A204.1 (cell line): ENCODE measurements around the gene UROS.

Experiments used
- FAIRE-seq: peaks from 2 replicates; lab custom pipeline; 2012; peaks lifted over from hg19 to GRCh38; lab: Jason Lieb, UNC

UROS gene

DNA sequence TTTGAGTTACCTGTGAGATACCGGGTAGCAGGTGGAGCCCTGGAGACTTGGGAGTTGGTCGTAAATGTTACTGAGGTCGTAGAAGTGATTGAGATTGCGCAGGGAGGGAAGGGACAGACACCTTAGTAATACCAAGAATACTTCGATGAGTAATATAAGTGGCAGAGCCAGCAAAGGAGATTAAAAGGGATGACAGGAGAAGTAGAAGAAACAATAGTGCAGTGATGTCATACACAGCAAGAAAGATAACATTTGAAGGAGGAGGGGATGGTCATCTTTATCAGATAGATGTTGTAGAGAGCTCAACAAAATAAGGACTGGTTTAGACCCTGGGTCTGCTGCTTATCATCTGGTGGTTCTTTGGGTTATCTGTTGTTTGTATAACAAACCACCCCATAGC is 5.3 kb upstream of the UROS start:
- no peak for FAIRE-seq

- no peak for FAIRE-seq
Observed at GRCh38 chr10:125827133-125827532, 4.1 kb upstream of the UROS start.

DNA sequence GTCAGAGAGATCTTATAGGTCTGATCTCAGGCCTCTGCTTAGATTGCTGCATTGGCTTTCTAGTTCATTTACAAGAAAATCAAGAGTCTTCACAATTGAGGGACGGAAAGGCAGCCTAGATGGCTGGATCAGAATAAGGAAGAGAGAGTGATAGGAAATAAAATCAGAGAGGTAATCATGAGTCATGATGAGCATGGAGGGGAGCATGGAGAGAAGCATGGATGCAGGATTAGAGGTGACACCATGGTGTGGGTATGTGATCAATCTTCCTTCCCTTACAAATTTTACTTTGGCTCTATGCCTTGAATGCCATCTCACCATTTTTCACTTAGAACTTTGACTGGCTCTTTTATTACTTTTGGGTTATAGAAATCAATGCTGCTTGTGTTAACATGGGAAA is 1.7 kb upstream of the UROS start:
- no peak for FAIRE-seq

DNA sequence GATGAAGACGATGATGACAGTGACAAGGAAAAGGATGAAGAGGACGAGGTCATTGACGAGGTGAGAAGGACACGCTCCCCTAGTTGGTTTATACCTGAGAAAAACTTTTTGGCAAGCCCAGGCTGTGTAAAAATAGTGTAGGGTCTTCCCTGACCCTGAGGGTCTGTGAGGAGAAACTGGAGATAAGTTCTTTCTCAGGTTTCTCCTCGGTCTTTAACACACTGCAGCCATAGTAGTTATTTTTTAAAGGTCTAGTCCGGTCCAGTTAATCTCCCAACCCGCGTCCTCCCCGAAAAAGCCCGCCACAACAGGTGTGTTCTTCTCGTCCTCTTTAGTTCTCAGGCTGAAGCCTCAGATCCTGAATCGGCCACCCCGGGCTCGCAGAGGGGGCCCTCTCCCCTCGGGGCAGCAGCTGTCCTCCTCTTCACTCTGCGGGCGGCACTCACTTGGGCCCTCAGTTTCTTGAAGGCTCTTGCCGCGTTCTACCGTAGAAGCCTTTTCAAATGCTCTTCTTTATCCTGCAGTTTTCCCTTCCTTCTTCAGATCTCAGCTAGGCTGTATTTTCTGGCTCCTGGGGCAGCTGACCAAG is 699 bp upstream of the UROS start:
- FAIRE-seq: no peak

GRCh38 chr10:125820701-125821100 is 2.4 kb downstream of the UROS start:
- FAIRE-seq: no peak

DNA sequence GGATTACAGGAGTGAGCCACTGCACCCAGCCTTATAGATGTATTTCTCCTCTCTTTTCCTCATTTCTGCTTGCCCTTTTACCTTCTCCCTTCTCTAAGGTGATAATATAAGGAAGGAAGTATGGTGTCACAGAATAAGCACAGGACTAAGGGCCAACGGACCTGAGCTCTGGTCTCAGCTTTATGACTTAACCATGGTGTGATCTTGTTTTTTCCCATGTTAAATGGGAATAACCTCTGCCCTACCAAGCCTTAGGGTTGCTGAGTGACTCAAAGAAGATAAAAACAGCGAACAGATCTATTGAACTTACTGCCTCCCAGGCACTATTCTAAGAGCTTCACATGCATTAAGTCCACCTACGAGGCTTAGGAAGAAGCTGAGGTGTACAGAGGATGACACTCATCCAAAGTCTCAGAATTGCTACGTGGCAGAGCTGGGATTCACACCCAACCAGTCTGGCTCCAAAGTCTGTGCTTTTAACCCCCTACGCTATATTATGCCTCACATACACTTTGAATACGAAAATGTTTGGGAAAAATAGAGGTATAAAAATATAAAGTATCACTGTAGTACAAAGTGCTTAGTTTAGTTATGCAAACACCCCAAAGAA is 5.6 kb downstream of the UROS start:
- no peak for FAIRE-seq

GRCh38 chr10:125816548-125816947 is 6.5 kb downstream of the UROS start:
- no peak for FAIRE-seq

DNA sequence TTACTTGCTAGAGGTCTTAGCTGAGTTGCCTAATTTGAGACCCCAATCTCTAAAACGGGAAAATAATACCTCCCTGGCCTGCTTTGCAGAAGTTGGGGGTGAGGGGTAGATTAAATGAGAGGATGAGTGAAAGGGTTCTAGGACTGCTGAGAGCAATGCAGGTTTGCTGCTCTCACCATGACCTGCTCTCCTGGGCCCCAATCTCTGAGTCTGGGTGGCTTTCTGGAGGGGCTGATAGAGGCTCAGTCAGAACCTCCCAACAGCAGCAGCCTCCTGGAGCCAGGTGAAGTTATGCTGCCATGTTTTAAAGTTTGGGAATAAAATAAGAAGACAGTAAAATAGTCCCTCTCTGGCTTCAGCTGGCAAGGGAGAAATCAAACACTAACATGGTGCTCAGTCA is 7.3 kb downstream of the UROS start:
- no peak for FAIRE-seq

GRCh38 chr10:125812128-125812750 is 10.8 kb downstream of the UROS start:
- FAIRE-seq: no peak

DNA sequence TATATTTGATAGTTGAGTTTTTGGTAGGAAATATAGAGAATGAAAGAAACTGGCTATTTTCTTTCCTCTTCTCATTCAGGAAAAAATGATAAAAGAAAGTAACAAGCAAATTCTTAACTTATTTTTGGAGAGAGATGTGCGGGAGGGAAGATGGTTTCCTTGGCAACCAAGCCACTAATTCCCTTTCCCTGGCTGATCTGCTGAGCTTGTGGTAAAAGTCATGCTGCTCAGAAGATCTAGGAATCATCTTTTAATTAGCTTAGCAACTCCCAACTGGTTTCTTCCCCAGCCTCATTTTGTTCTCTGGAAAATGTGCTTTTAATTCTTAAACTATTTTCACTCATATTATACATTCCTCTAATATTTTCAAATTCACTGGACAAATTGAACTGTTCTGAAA is 11.8 kb downstream of the UROS start:
- no peak for FAIRE-seq

DNA sequence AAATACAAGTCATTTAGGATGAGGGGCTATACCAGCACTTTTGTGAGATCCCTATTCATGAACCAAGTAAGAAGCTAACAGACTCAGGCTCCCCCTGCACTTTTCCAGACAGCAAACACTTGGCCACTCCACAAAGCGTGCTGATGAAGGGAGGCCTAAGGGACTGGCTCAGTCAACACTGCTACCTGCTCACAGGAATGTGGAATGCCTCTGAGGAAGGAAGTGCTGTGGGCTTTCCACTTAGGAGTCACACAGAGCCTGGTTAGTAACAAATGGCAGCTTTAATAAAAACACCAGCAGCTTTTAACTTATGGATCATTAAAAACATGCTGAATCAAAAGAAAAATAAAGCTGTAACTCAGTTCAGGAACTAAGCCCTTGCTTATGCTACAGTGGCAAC is 15.0 kb downstream of the UROS start:
- no peak for FAIRE-seq

GRCh38 chr10:125802739-125803138 is 20.3 kb downstream of the UROS start:
- FAIRE-seq: no peak

DNA sequence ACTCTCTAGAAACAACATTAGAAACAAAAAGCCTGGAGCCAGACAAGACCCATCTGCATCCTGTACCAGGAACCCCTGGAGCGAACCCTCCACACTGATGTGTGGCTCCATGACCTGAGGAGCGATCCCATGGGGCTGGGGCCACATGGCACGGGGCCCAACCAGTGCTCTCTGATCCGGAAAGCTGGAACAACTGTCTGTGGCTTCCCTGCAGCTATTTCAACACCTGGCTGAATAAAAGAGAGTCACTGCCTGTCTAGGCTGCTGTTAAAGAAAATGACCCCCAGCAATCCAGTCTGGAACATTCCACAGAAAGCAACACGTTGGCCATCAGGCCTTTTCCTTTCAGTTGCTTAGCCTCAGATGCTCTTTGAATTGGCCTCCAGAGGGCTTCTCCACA is 20.9 kb downstream of the UROS start:
- no peak for FAIRE-seq

- no peak for FAIRE-seq
Observed at GRCh38 chr10:125801574-125801973, 21.5 kb downstream of the UROS start.

DNA sequence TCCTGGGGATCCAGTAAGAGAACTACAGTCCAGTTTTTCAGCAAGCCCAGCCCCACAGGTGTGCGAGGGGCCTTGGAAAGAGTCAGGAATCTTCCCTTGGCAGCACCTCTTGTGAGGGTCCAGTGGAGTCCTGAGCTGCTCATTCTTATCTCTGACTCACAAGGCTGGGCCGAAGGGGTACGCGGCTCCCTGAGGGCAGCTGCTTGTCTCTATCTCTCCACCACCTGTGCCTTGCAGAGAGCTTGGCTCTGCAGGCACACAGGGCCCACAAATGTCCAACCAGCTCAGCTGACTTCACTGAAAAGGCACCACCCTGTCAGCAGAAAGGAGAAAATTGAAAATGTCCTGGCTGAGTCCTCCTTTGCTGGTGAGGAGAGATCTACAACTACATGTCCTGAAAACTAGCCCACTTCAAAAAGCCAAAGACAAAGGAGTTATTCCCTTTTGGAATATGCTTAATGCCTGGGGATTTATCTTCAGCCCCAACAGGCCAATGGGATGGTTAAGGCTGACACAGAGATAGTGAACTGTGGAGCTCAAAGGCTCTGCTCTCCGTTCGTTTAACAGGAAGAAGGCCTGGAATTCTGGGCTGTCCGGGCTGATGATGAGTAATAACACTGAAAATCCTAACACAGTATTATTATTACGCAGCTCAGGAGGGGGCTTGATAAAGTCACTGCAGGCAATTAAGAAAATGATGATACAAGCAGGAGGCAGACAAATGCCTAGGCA is 23.4 kb downstream of the UROS start:
- FAIRE-seq: no peak

DNA sequence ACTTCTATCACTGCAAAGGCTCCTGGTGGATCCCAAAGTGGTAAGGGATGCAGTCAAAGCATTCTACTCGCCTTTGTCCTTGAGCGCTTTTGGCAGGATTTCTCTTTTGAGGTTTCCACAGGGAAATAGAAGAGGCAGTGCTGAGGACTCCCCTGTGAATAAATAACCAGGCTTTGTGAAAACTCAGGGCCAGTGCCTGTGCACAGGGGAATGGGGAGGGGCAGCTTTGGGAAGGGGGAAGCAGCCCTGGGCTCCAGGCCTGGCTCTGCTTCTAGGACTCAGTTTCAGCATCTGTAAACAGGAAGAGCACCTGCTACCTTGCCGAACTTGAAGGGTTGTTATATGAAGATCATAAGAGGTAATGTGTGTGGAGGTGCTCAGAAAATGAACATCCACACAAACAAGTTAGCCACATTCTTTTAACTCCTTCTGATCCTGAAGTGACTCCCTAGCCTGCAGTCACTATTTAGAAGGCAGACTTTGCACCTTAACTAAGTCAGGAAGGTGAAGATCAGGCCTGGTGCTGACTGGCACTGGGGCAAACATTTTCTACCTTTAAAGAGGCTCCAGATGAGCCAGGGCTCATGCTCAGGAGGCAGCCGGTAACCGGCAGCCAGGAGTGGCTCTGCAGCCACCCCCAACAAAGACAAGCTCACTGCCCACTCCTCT is 24.9 kb downstream of the UROS start:
- no peak for FAIRE-seq

DNA sequence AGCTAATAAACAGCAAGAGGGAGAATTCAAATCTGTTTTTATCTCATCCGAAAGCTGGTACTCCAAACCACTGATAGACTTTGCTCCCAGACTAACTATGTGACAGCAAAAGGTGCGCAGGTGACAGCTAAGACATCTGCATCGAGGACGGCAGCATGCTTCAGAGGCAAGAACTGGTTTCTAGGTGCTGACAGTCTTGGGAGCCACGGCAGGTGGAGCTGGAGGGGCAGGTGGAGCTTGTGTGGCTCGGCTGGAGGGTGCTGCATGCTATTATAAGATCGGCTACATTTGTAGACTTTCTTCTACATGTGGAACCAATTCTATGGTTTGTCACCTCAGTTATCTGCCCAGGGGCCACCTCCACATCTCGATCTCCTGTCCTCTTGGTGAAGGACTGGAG is 25.6 kb downstream of the UROS start:
- no peak for FAIRE-seq

DNA sequence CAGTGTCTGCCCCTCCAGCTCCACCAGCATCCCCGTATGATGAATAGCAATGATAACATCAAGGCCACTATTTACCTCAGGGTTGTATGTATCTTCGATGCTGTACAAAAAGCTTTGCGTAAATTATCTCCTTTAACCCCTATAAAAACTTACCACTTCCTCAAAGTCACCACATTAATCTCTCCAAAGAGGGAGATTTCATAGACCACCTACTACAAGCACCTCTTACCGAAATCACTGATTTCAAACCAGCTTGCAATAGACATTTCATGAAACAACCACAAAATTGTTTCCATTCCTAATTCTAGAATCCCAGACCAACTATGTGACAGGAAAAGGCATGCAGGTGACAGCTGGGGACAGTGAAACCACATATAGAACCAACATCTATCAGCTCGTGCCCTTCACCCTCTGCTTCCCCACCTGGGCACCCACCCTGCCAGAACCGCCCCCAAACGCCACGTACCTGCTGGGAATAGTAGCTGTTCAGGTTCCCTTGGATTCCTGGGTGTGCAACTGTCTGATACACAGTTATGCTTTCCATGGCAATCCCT is 27.3 kb downstream of the UROS start:
- FAIRE-seq: no peak

DNA sequence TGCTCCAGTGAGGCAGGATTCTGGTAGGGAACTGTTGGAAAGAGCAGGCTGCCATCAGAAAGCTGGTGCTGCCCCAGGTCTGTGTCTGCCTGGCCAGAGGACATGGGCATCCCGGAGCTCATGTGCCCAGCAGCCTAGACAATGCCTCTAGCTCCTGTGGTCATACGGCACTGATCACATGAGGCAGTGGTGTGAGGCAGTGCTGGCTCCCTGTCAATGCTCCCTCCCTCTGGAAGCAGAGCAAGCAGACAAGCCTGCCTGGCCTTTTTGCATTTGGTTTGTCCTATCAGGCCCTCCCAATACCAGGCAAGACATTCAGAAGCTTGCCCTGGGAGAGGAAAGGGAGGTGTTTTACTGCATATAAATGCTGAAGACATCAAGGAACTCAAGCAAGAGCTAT is 27.9 kb downstream of the UROS start:
- no peak for FAIRE-seq

- FAIRE-seq: no peak
Observed at GRCh38 chr10:125792342-125793300, 30.4 kb downstream of the UROS start.
